A673 (cell line): ENCODE data around the gene WDR82. TPM values are rescaled to one million over a fixed set of nuclear protein-coding genes. Genes with fewer than 3 reads are reported as not detected.

Experiments used
- BruUV-seq: library from RNA; stranded (reverse); fragments of 400-500 nt; replicated peaks from 2 replicates; lab custom pipeline; 2021; lab: Mats Ljungman, UMichigan
- CTCF ChIA-PET: fragments of 300-600 bp; sonication (Branson Sonifier 250); formaldehyde crosslinking; loops from one replicate; lab custom pipeline; 2022; ENCODE audit warnings: antibody characterized with exemption; lab: Charles Lee
- POLR2A ChIA-PET: fragments of 300-600 bp; sonication (Branson Sonifier 250); formaldehyde crosslinking; loops from one replicate; lab custom pipeline; 2022; ENCODE audit warnings: antibody characterized with exemption; ENCODE audit not compliant: low non-redundant PET; lab: Charles Lee
- DNase-seq: peaks from one replicate; pipeline ENCODE4 v3.0.0-alpha.2; 2015; ENCODE audit warnings: low spot score
- H3K27ac ChIP-seq: fragments of 200-600 bp; sonication (generic); 2 replicates; pipeline ENCODE4 v1.5.1; 2016; ENCODE audit warnings: mixed run types, low read depth, mild to moderate bottlenecking, mixed read lengths, antibody characterized with exemption, low read length; ENCODE audit not compliant: poor library complexity, severe bottlenecking
- H3K27me3 ChIP-seq: fragments of 200-600 bp; sonication (generic); replicated peaks from 2 replicates; pipeline ENCODE4 v1.6.1; 2017; ENCODE audit warnings: mixed run types, low read depth, mild to moderate bottlenecking, mixed read lengths, antibody characterized with exemption, low read length; ENCODE audit not compliant: insufficient read depth, poor library complexity
- H3K36me3 ChIP-seq: fragments of 200-600 bp; sonication (generic); 2 replicates; pipeline ENCODE4 v1.6.1; 2016; ENCODE audit warnings: mixed run types, mild to moderate bottlenecking, mixed read lengths, antibody characterized with exemption, low read length; ENCODE audit not compliant: insufficient read depth, poor library complexity, severe bottlenecking
- H3K4me1 ChIP-seq: fragments of 200-600 bp; sonication (generic); 2 replicates; pipeline ENCODE4 v1.6.1; 2017; ENCODE audit warnings: mixed run types, mild to moderate bottlenecking, mixed read lengths, antibody characterized with exemption, low read length; ENCODE audit not compliant: insufficient read depth, poor library complexity, severe bottlenecking
- H3K4me3 ChIP-seq: fragments of 200-600 bp; sonication (generic); 2 replicates; pipeline ENCODE4 v1.5.1; 2016; ENCODE audit warnings: low read depth, mixed run types, mild to moderate bottlenecking, mixed read lengths, low read length; ENCODE audit not compliant: poor library complexity, severe bottlenecking
- H3K9me3 ChIP-seq: fragments of 200-600 bp; sonication (generic); 2 replicates; pipeline ENCODE4 v1.6.1; 2016; ENCODE audit warnings: mixed run types, low read depth, mild to moderate bottlenecking, mixed read lengths, antibody characterized with exemption, low read length; ENCODE audit not compliant: poor library complexity, severe bottlenecking
- CTCF ChIP-seq: fragments of 300-800, 200-600 bp; sonication (generic); conservative IDR thresholded peaks from 2 replicates; pipeline ENCODE4 v1.5.1; 2017; ENCODE audit warnings: low read depth, mild to moderate bottlenecking, antibody characterized with exemption, low read length, moderate library complexity, mixed read lengths
- EZH2 ChIP-seq: fragments of 200-600 bp; sonication (generic); IDR thresholded peaks from 2 replicates; pipeline ENCODE4 v1.6.1; 2017; ENCODE audit warnings: borderline replicate concordance, low read depth, mild to moderate bottlenecking, mixed read lengths, antibody characterized with exemption, low read length; ENCODE audit not compliant: poor library complexity, severe bottlenecking
- intact Hi-C: fragments of 100-400 bp; cut with micrococcal nuclease; formaldehyde crosslinking; loops from one replicate; pipeline ENCODE4 v1.10.0; 2022; ENCODE audit not compliant: unreplicated experiment
- total RNA-seq: library from RNA; stranded (reverse); gene quantifications from 2 replicates; pipeline ENCODE4 v1.2.3, GENCODE V29; 2021

WDR82 gene
- total RNA-seq, 1 experiment from 2014 or later: 54.3 TPM

GRCh38 chr3:52228266-52228665 is 50.2 kb downstream of the WDR82 start:
- BruUV-seq: no TSS peak
- Histone ChIP-seq H3K4me1 (no peaks in the 10 kb centered on the region), H3K4me3 (no peak overlapping the region), H3K27ac (no peak overlapping the region), H3K36me3 (no peaks in the 10 kb centered on the region), H3K27me3 (no peaks in the 10 kb centered on the region), H3K9me3 (no peaks in the 10 kb centered on the region)
- no peak for DNase-seq
- ChIA-PET POLR2A (no interaction called here), CTCF (no interaction called here)
- intact Hi-C loops: no loop called here
- TF ChIP-seq EZH2 (no peak), CTCF (no peak)

GRCh38 chr3:52227766-52228165 is 50.7 kb downstream of the WDR82 start:
- no peak for TF ChIP-seq CTCF
- no peak for TF ChIP-seq EZH2
- DNase-seq: no peak
- POLR2A ChIA-PET: no interaction called here
- Histone ChIP-seq H3K36me3 (no peaks in the 10 kb centered on the region), H3K4me1 (no peaks in the 10 kb centered on the region), H3K27me3 (no peaks in the 10 kb centered on the region), H3K4me3 (no peak overlapping the region), H3K27ac (no peak overlapping the region), H3K9me3 (no peaks in the 10 kb centered on the region)
- CTCF ChIA-PET: no interaction called here
- intact Hi-C loops: no loop called here
- no TSS peak for BruUV-seq

- H3K36me3 ChIP-seq: no peaks in the 10 kb centered on the region
- no peaks in the 10 kb centered on the region for H3K9me3 ChIP-seq
- intact Hi-C loops: no loop called here
- no peak for TF ChIP-seq EZH2
- TF ChIP-seq CTCF: no peak
- no peaks in the 10 kb centered on the region for H3K27me3 ChIP-seq
- H3K4me3 ChIP-seq: no peak overlapping the region
- POLR2A ChIA-PET: no interaction called here
- CTCF ChIA-PET: no interaction called here
- no peak overlapping the region for H3K27ac ChIP-seq
- no TSS peak for BruUV-seq
- DNase-seq: no peak
- H3K4me1 ChIP-seq: no peaks in the 10 kb centered on the region
Observed at GRCh38 chr3:52227117-52227516, 51.3 kb downstream of the WDR82 start.
